PC-9 (cell line): ENCODE results near the gene RAET1G. TPM values are rescaled to one million over a fixed set of nuclear protein-coding genes. Genes with fewer than 3 reads are reported as not detected.
"Not testable (repeated sequence)": the region's sequence is repeated elsewhere in the genome, so short reads cannot be mapped to it uniquely, and the experiment has no call there.

Experiments used
- BruUV-seq: library from RNA; stranded (reverse); fragments of 400-500 nt; replicated peaks from 2 replicates; lab custom pipeline; 2021; lab: Mats Ljungman, UMichigan
- CTCF ChIA-PET: fragments of 300-600 bp; sonication (Branson Sonifier 250); formaldehyde crosslinking; loops from one replicate; lab custom pipeline; 2022; ENCODE audit warnings: antibody characterized with exemption; lab: Charles Lee
- POLR2A ChIA-PET: fragments of 300-600 bp; sonication (Branson Sonifier 250); formaldehyde crosslinking; loops from one replicate; lab custom pipeline; 2022; ENCODE audit warnings: antibody characterized with exemption; ENCODE audit not compliant: unreplicated experiment; lab: Charles Lee
- DNase-seq, 2 experiments: peaks; one replicate each; pipeline versions ENCODE4 v3.0.0 to v3.0.0-alpha.2; 2015 to 2022; ENCODE audit warnings: mixed read lengths in 1 of 2
- H2AFZ ChIP-seq: fragments of 200-600 bp; sonication (generic); 2 replicates; pipeline ENCODE4 v1.8.1; 2017; ENCODE audit warnings: antibody characterized with exemption
- H3F3A ChIP-seq: fragments of 200-600 bp; sonication (generic); 2 replicates; pipeline ENCODE4 v1.8.1; 2017; ENCODE audit warnings: antibody characterized with exemption, mild to moderate bottlenecking, low read depth; ENCODE audit not compliant: insufficient read depth
- H3K27ac ChIP-seq: fragments of 200-600 bp; sonication (generic); 2 replicates; pipeline ENCODE4 v1.6.1; 2016; ENCODE audit warnings: mixed run types
- H3K27me3 ChIP-seq: fragments of 200-600 bp; sonication (generic); 2 replicates; pipeline ENCODE4 v1.6.1; 2016; ENCODE audit warnings: low read depth, mixed run types; ENCODE audit not compliant: insufficient read depth
- H3K36me3 ChIP-seq: fragments of 200-600 bp; sonication (generic); 2 replicates; pipeline ENCODE4 v1.6.1; 2016; ENCODE audit warnings: low read depth, mixed run types
- H3K4me1 ChIP-seq: fragments of 200-600 bp; sonication (generic); replicated peaks from 2 replicates; pipeline ENCODE4 v1.6.1; 2016; ENCODE audit warnings: mixed run types; ENCODE audit not compliant: insufficient read depth
- H3K4me2 ChIP-seq: fragments of 200-600 bp; sonication (generic); 2 replicates; pipeline ENCODE4 v1.6.1; 2017; ENCODE audit warnings: mixed run types
- H3K4me3 ChIP-seq: fragments of 200-600 bp; sonication (generic); 2 replicates; pipeline ENCODE4 v1.6.1; 2016; ENCODE audit warnings: mixed run types
- H3K79me2 ChIP-seq: fragments of 200-600 bp; sonication (generic); 2 replicates; pipeline ENCODE4 v1.6.1; 2017; ENCODE audit warnings: low read depth, mixed run types
- H3K9me2 ChIP-seq: fragments of 200-600 bp; sonication (generic); 2 replicates; pipeline ENCODE4 v1.8.1; 2017; ENCODE audit warnings: mild to moderate bottlenecking; ENCODE audit not compliant: insufficient read depth
- H3K9me3 ChIP-seq: fragments of 200-600 bp; sonication (generic); 2 replicates; pipeline ENCODE4 v1.8.1; 2016; ENCODE audit warnings: low read depth; ENCODE audit not compliant: insufficient read depth
- H4K20me1 ChIP-seq: fragments of 200-600 bp; sonication (generic); 2 replicates; pipeline ENCODE4 v1.8.1; 2017; ENCODE audit not compliant: insufficient read depth
- EZH2 ChIP-seq: fragments of 200-600 bp; sonication (generic); IDR thresholded peaks from 2 replicates; pipeline ENCODE4 v1.8.0; 2017; ENCODE audit warnings: antibody characterized with exemption, low read depth
- intact Hi-C: fragments of 100-400 bp; cut with micrococcal nuclease; formaldehyde crosslinking; loops from one replicate; pipeline ENCODE4 v1.10.0; 2022; ENCODE audit not compliant: unreplicated experiment
- total RNA-seq: library from RNA; stranded (reverse); gene quantifications from 2 replicates; pipeline ENCODE4 v1.2.3, GENCODE V29; 2021
- TF ChIP-seq, protein P1 (sequence below): fragments of 200-600 bp; sonication (generic); conservative IDR thresholded peaks from 2 replicates; pipeline ENCODE4 v1.6.1; 2017; ENCODE audit warnings: mixed run types, antibody characterized with exemption, mild to moderate bottlenecking, moderate library complexity

RAET1G gene
- total RNA-seq, 1 experiment from 2014 or later = not detected

DNA sequence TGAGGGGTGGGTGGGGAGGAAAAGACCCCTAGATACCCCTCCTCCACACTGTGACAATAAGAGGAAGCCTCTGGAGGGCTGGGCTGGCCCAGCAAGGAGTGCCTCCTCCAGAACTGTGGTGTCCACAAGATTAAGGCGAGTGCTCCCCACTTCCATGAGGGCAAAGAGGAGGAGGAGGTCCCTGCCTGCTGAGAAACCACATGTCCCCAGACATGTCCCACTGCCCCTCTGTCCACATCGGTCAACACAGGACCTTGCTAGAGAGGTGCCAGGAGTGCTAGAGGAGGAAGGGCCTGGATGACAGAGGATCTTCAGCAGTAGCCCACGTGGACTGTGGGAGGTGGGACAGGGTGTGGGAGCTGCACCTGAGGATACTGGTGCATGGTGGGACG, 3.1 kb downstream of the RAET1G start:
- TF ChIP-seq, protein P1, sequence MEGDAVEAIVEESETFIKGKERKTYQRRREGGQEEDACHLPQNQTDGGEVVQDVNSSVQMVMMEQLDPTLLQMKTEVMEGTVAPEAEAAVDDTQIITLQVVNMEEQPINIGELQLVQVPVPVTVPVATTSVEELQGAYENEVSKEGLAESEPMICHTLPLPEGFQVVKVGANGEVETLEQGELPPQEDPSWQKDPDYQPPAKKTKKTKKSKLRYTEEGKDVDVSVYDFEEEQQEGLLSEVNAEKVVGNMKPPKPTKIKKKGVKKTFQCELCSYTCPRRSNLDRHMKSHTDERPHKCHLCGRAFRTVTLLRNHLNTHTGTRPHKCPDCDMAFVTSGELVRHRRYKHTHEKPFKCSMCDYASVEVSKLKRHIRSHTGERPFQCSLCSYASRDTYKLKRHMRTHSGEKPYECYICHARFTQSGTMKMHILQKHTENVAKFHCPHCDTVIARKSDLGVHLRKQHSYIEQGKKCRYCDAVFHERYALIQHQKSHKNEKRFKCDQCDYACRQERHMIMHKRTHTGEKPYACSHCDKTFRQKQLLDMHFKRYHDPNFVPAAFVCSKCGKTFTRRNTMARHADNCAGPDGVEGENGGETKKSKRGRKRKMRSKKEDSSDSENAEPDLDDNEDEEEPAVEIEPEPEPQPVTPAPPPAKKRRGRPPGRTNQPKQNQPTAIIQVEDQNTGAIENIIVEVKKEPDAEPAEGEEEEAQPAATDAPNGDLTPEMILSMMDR = no peak
- TF ChIP-seq EZH2 = no peak
- no peaks in the 10 kb centered on the region for H3F3A ChIP-seq
- ChIA-PET POLR2A (no interaction called here), CTCF (no interaction called here)
- DNase-seq = no peak
- no peak overlapping the region for H2AFZ ChIP-seq
- no peaks in the 10 kb centered on the region for H4K20me1 ChIP-seq
- H3K4me3 ChIP-seq = no peak overlapping the region
- H3K36me3 ChIP-seq = no peaks in the 10 kb centered on the region
- no peaks in the 10 kb centered on the region for H3K9me3 ChIP-seq
- H3K9me2 ChIP-seq = no peaks in the 10 kb centered on the region
- H3K4me1 ChIP-seq = no peaks in the 10 kb centered on the region; the same call in 1 of the 2 replicates
- H3K27ac ChIP-seq = no peak overlapping the region
- no peaks in the 10 kb centered on the region for H3K27me3 ChIP-seq
- no TSS peak for BruUV-seq
- intact Hi-C loops = loop anchor here (5.0 kb wide), 1 partner anchor 353 kb away; the partner anchor contains the start of gene GINM1
- H3K4me2 ChIP-seq = no peak overlapping the region
- H3K79me2 ChIP-seq = no peaks in the 10 kb centered on the region

DNA sequence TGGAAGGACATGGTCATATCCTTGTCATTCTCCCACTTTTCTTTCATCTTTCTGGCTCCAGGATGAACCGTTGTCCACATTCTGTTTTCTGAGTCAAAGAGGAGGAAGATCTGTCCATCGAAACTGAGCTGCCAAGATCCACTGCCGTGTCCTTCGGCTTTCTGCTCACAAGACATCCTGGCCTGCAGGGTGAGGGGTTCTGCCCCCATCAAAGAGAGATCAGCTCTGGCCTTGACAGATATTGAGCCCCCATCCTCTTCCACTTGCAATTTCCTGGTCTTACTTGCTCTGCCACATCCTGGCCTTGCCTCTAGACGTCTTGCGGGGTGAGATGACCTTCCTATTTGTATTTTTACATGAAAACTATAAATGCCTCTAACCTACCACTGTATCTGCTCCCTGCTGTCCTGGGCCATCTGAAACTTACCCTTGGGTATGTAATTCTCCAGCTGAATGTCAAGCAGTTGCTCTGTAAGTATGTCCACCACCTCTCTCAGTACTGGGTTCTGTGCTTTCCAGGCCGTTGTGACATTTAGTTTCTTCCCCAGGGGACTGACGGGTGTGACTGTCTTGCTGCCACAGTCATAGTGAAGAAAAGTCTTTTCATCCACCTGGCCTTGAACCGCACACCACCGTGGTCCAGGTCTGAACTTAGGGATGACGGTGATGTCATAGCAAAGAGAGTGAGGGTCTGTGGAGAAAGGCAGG, 3.6 kb downstream of the RAET1G start:
- H2AFZ ChIP-seq, H3K36me3 ChIP-seq, POLR2A ChIA-PET, BruUV-seq, H3K4me3 ChIP-seq, H3K27me3 ChIP-seq, intact Hi-C loops, H3K4me1 ChIP-seq, H3K79me2 ChIP-seq, DNase-seq, CTCF ChIA-PET, H3F3A ChIP-seq, H3K9me3 ChIP-seq, H3K9me2 ChIP-seq, H3K4me2 ChIP-seq, H3K27ac ChIP-seq, H4K20me1 ChIP-seq: not testable (repeated sequence)

DNA sequence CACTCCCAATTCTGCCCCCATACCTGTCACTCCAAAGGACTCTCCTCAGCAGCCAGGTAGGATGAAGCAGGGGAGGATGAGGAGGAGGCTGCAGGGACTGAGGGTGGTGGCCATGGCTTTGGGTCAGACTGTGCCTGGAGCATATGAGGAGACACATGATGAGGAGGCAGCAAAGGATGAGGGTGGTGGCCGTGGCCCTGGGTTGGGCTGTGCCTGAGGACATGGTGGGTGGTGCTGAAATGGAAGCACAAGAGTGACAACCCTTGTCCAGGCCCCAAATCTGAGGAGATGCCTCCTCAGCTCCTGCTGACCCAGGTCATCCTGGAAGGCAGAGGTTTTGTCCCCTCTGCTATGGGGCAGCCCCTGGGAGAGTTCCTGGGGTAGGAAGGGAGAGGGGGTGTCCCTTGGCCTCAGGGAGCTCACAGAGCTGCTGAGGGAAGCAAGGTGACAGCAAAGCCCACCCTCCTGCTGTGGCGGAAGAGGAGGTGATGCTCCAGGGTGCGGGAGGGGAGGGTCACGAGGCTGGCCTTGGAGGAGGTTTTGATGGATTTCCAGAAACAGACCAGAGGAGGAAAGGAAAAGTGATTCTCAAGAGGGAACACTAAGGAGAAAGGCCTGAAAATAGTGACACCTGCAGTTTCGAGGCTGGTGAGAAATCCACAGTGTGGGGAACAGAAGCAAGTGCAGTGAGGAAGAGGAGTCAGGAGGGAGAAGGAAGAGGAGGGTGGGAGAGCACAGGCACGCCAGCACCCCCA, 4.6 kb downstream of the RAET1G start:
- CTCF ChIA-PET = no interaction called here

More for the DNA sequence above, 4.6 kb downstream of the RAET1G start:
- Histone ChIP-seq H3K4me3 (no peak overlapping the region), H3K4me1 (no peaks in the 10 kb centered on the region; the same call in 1 of the 2 replicates), H3K27me3 (no peaks in the 10 kb centered on the region), H3K4me2 (no peak overlapping the region), H4K20me1 (no peaks in the 10 kb centered on the region), H3K36me3 (no peaks in the 10 kb centered on the region), H3F3A (no peaks in the 10 kb centered on the region), H2AFZ (no peak overlapping the region), H3K9me3 (no peaks in the 10 kb centered on the region), H3K9me2 (no peaks in the 10 kb centered on the region), H3K79me2 (no peaks in the 10 kb centered on the region), H3K27ac (no peak overlapping the region)
- intact Hi-C loops = no loop called here
- POLR2A ChIA-PET = no interaction called here
- no TSS peak for BruUV-seq
- no peak for DNase-seq
- TF ChIP-seq, protein P1 = no peak
- TF ChIP-seq EZH2 = no peak
